ENCODE measurements around the gene C1QB.

Gene C1QB

GRCh38 chr1:22658385-22659163 lies 5.5 kb downstream of the C1QB start:
- no peak overlapping the region for H3K4me3 ChIP-seq (ENCODE audit: control insufficient read depth, low read depth, low read length)
- no peak for DNase-seq (ENCODE audit: low read depth)
- no peak for TF ChIP-seq CTCF (IDR thresholded peaks at IDR 0.05; ENCODE audit: control insufficient read depth, insufficient read depth, low read depth, low read length, missing control alignments)

- no peak overlapping the region for H3K4me3 ChIP-seq (ENCODE audit: control insufficient read depth, low read depth, low read length)
- DNase-seq (ENCODE audit: low read depth), result no peak
- TF ChIP-seq CTCF (IDR thresholded peaks at IDR 0.05; ENCODE audit: control insufficient read depth, insufficient read depth, low read depth, low read length, missing control alignments), result no peak
Measured at GRCh38 chr1:22660716-22661241, 7.7 kb downstream of the C1QB start.

GRCh38 chr1:22661880-22662279 lies 8.8 kb downstream of the C1QB start:
- no peak overlapping the region for H3K4me3 ChIP-seq (ENCODE audit: control insufficient read depth, low read depth, low read length)
- no peak for TF ChIP-seq CTCF (IDR thresholded peaks at IDR 0.05; ENCODE audit: control insufficient read depth, insufficient read depth, low read depth, low read length, missing control alignments)
- DNase-seq (ENCODE audit: low read depth), result no peak

GRCh38 chr1:22662318-22662717 lies 9.3 kb downstream of the C1QB start:
- H3K4me3 ChIP-seq (ENCODE audit: control insufficient read depth, low read depth, low read length), result no peak overlapping the region
- no peak for TF ChIP-seq CTCF (IDR thresholded peaks at IDR 0.05; ENCODE audit: control insufficient read depth, insufficient read depth, low read depth, low read length, missing control alignments)
- DNase-seq (ENCODE audit: low read depth), result no peak

- TF ChIP-seq CTCF (IDR thresholded peaks at IDR 0.05; ENCODE audit: control insufficient read depth, insufficient read depth, low read depth, low read length, missing control alignments), result no peak
- DNase-seq (ENCODE audit: low read depth), result no peak
- H3K4me3 ChIP-seq (ENCODE audit: control insufficient read depth, low read depth, low read length), result no peak overlapping the region
Measured at GRCh38 chr1:22662986-22663408, 10.0 kb downstream of the C1QB start.

GRCh38 chr1:22665752-22666151 lies 12.7 kb downstream of the C1QB start:
- no peak overlapping the region for H3K4me3 ChIP-seq (ENCODE audit: control insufficient read depth, low read depth, low read length)
- no peak for DNase-seq (ENCODE audit: low read depth)
- peak; percentile 58 for TF ChIP-seq CTCF (IDR thresholded peaks at IDR 0.05; ENCODE audit: control insufficient read depth, insufficient read depth, low read depth, low read length, missing control alignments)
